Vein endothelial cell (primary cell): ENCODE data around the gene HHLA2. TPM values are rescaled to one million over a fixed set of nuclear protein-coding genes. Genes with fewer than 3 reads are reported as not detected.

Source experiments
- total RNA-seq: library from RNA; depleted of rRNA; stranded (reverse); fragments of >200 nt; gene quantifications from 2 replicates; pipeline ENCODE4 v1.2.3, GENCODE V29; 2012

Gene HHLA2
- not detected in 2 replicates for total RNA-seq

GRCh38 chr3:108296239-108296638 lies at the start of gene HHLA2:
Gene HHLA2 (plus strand): TSS chr3:108296548. CDS start chr3:108351814, 55,266 bp downstream.

Other genes with a start within 250 kb of the HHLA2 start
- 44.4 and 61.4 TPM in 2 replicates for gene CD47, start 205.5 kb upstream of the HHLA2 start, total RNA-seq
- 22.7 and 29.4 TPM in 2 replicates for gene IFT57, start 74.1 kb upstream of the HHLA2 start, total RNA-seq
- under 0.01 and 0.10 TPM in 2 replicates for gene MYH15, start 214.0 kb downstream of the HHLA2 start, total RNA-seq